ENCODE data around the gene CHCHD1.
A peak's percentile ranks its signal among the peaks of the same experiment; 100 is the strongest.

Gene CHCHD1

GRCh38 chr10:73810735-73811465 lies 29.1 kb downstream of the CHCHD1 start:
- DNase-seq (ENCODE audit: low read depth) = no peak
- TF ChIP-seq, protein P1, sequence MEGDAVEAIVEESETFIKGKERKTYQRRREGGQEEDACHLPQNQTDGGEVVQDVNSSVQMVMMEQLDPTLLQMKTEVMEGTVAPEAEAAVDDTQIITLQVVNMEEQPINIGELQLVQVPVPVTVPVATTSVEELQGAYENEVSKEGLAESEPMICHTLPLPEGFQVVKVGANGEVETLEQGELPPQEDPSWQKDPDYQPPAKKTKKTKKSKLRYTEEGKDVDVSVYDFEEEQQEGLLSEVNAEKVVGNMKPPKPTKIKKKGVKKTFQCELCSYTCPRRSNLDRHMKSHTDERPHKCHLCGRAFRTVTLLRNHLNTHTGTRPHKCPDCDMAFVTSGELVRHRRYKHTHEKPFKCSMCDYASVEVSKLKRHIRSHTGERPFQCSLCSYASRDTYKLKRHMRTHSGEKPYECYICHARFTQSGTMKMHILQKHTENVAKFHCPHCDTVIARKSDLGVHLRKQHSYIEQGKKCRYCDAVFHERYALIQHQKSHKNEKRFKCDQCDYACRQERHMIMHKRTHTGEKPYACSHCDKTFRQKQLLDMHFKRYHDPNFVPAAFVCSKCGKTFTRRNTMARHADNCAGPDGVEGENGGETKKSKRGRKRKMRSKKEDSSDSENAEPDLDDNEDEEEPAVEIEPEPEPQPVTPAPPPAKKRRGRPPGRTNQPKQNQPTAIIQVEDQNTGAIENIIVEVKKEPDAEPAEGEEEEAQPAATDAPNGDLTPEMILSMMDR (IDR thresholded peaks at IDR 0.05; ENCODE audit: control insufficient read depth, insufficient read depth, low read depth, low read length, missing control alignments) = no peak
- H3K4me3 ChIP-seq (ENCODE audit: control insufficient read depth, low read depth, low read length) = peak overlapping the region; percentile 76

DNA sequence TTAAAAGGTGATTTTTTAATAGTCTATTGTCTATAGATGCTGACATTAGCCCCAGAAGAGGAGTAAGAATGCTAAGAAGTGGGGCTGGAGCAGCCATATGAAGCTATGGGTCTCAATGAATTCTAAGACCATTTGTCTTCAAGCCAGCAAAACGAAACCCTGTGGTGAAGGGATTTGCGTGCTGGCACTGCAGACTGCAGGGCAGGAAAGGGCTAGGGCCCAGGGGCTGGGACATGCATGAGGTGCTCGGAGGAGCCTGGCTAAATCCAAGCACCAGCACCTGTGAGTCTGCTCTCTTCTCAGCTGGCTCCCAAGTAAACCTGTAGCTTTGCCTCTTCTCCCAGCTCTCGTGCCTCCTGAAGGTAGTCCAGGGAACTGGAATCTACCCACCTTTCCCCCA lies 30.8 kb downstream of the CHCHD1 start:
- no peak for DNase-seq (ENCODE audit: low read depth)
- no peak overlapping the region for H3K4me3 ChIP-seq (ENCODE audit: control insufficient read depth, low read depth, low read length)
- TF ChIP-seq, protein P1 (IDR thresholded peaks at IDR 0.05; ENCODE audit: control insufficient read depth, insufficient read depth, low read depth, low read length, missing control alignments) = no peak

DNA sequence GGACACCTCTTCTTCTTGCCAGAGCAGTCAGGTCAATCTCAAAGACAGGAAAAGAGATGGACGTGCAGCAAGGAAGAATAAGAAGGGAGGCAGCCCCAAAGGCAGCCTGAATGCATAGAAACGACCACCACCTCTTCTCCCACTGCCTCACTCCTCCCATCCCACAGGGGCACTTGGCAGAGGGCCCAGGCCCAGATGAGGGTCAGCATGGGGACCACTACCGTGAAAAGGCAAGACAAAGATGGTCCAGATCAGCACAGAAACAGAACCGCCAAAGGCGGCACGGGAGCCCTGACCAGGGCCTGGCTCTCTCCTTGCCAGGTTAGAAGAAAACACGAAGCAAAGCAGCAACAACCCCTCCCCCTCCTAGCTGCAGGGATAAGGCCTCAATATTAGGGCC lies 31.5 kb downstream of the CHCHD1 start:
- TF ChIP-seq, protein P1 (IDR thresholded peaks at IDR 0.05; ENCODE audit: control insufficient read depth, insufficient read depth, low read depth, low read length, missing control alignments) = no peak
- no peak for DNase-seq (ENCODE audit: low read depth)
- no peak overlapping the region for H3K4me3 ChIP-seq (ENCODE audit: control insufficient read depth, low read depth, low read length)

GRCh38 chr10:73814276-73814895 lies 32.5 kb downstream of the CHCHD1 start:
- no peak for DNase-seq (ENCODE audit: low read depth)
- no peak overlapping the region for H3K4me3 ChIP-seq (ENCODE audit: control insufficient read depth, low read depth, low read length)
- TF ChIP-seq, protein P1 (IDR thresholded peaks at IDR 0.05; ENCODE audit: control insufficient read depth, insufficient read depth, low read depth, low read length, missing control alignments) = no peak

DNA sequence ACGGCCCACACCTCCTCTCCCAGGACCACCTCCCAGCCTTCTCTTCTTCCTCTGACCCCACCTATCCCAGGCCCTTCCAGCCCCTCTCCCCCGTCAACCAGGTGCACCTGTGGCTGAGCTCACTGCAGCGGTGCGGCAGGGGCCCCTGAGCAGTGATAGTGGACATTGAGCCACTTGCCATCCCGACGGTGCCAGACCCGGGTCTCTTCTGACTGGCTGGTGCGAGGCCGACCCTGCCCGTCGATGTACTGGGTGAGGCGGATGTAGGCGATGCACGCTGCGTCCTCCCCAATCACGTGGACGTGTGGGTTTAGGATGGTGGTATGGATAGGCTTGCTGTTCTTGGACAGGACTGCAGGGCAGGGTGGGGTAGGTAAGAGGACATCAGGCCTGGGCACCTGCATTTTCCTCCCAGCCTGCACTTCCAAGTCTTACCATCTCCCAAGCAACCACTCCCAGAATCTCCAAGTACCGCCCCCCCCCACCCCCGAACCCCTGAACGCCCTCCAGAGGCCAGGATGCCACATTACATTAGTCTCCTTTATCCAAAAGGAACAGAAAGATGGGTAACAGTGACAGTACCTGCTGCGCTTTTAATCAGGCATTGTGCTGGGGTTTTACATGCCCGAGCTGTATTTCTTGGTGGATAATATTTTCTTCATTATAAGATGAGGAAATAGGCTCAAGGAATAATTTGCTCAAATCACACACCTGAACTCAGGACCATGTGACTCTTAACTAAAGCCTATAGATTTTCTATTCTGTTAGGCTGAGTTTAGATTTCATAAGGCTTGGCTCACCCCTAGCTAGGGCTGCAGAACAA lies 33.3 kb downstream of the CHCHD1 start:
- TF ChIP-seq, protein P1 (IDR thresholded peaks at IDR 0.05; ENCODE audit: control insufficient read depth, insufficient read depth, low read depth, low read length, missing control alignments) = peak; percentile 31
- no peak overlapping the region for H3K4me3 ChIP-seq (ENCODE audit: control insufficient read depth, low read depth, low read length)
- DNase-seq (ENCODE audit: low read depth) = no peak

GRCh38 chr10:73815719-73816030 lies 33.8 kb downstream of the CHCHD1 start:
- no peak overlapping the region for H3K4me3 ChIP-seq (ENCODE audit: control insufficient read depth, low read depth, low read length)
- TF ChIP-seq, protein P1 (IDR thresholded peaks at IDR 0.05; ENCODE audit: control insufficient read depth, insufficient read depth, low read depth, low read length, missing control alignments) = no peak
- no peak for DNase-seq (ENCODE audit: low read depth)
